RWPE1 (cell line): Measurements from ENCODE around the gene MLN.
"Not testable (repeated sequence)": the region's sequence is repeated elsewhere in the genome, so short reads cannot be mapped to it uniquely, and the experiment has no call there.

Experiments used
- CTCF ChIA-PET: fragments of 350-600 bp; sonication (Branson Sonifier 250); formaldehyde crosslinking; extraction: SDS; loops from one replicate; lab custom pipeline; 2021; lab: Yijun Ruan, JAX
- POLR2A ChIA-PET: fragments of 400-600 bp; formaldehyde crosslinking; extraction: SDS; loops from one replicate; lab custom pipeline; 2020; ENCODE audit warnings: antibody characterized with exemption; ENCODE audit not compliant: low non-redundant PET; lab: Yijun Ruan, JAX
- DNase-seq: peaks from one replicate; pipeline ENCODE4 v3.0.0; 2012; ENCODE audit warnings: low spot score
- H3K27ac ChIP-seq: fragments of 450-650 bp; 2 replicates; pipeline ENCODE4 v1.5.1; 2017
- CTCF ChIP-seq: fragments of 450-650 bp; conservative IDR thresholded peaks from 2 replicates; pipeline ENCODE4 v1.5.1; 2017; ENCODE audit warnings: low read depth, mild to moderate bottlenecking

The MLN gene

GRCh38 chr6:33837971-33838665, 34.3 kb upstream of the MLN start:
- CTCF ChIA-PET = interaction anchor here (1.1 kb wide), 1 partner anchor 70 kb away, joined by 4 read pairs; no protein-coding TSS in a partner anchor
- TF ChIP-seq CTCF = no peak
- peak overlapping the region; percentile 95 for H3K27ac ChIP-seq
- peak; percentile 62 for DNase-seq
- POLR2A ChIA-PET = no interaction called here

GRCh38 chr6:33836806-33837469, 33.1 kb upstream of the MLN start:
- TF ChIP-seq CTCF = no peak
- CTCF ChIA-PET = no interaction called here

GRCh38 chr6:33834401-33835392, 30.9 kb upstream of the MLN start:
- no peak for TF ChIP-seq CTCF
- H3K27ac ChIP-seq = peak overlapping the region; percentile 75
- POLR2A ChIA-PET = no interaction called here
- peak; percentile 69 for DNase-seq
- CTCF ChIA-PET = interaction anchor here (0.6 to 1.6 kb wide), 5 partner anchors 63 to 193 kb away, joined by 3 to 5 read pairs (median 3); no protein-coding TSS in a partner anchor

More at GRCh38 chr6:33836806-33837469, 33.1 kb upstream of the MLN start:
- H3K27ac ChIP-seq = peak overlapping the region; percentile 95; the same call in 1 of the 2 replicates
- POLR2A ChIA-PET = no interaction called here
- no peak for DNase-seq

DNA sequence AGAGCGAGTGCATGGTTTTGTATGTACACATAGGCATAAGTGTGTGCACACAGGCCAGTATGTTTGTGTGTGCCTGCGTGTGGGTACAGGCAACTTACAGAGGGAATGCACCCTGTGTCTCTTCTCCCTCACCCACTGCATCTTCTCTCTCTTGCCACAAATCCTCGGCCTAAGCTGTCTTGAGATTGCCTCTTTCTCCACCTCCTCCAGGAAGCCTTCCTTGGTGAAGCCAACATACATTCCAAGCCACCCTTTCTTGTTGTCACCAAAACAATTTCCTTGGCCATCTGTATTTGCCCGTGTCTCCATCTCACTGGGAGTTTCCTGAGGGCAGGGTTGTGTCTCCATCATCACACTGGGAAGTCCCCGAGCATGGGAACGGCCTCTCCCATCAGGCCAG, 29.8 kb upstream of the MLN start:
- peak overlapping the region; percentile 75 for H3K27ac ChIP-seq
- POLR2A ChIA-PET = no interaction called here
- no peak for TF ChIP-seq CTCF
- DNase-seq = no peak
- CTCF ChIA-PET = interaction anchor here (0.5 to 1.0 kb wide), 2 partner anchors 62 to 514 kb away, joined by 3 to 4 read pairs; no protein-coding TSS in a partner anchor

DNA sequence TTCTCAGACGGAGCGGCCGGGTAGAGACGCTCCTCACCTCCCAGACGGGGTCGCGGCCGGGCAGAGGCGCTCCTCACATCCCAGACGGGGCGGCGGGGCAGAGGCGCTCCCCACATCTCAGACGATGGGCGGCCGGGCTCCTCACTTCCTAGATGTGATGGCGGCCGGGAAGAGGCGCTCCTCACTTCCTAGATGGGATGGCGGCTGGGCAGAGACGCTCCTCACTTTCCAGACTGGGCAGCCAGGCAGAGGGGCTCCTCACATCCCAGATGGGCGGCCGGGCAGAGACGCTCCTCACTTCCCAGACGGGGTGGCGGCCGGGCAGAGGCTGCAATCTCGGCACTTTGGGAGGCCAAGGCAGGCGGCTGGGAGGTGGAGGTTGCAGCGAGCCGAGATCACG, 29.0 kb upstream of the MLN start:
- POLR2A ChIA-PET, H3K27ac ChIP-seq, DNase-seq, CTCF ChIA-PET: not testable (repeated sequence)

- DNase-seq, H3K27ac ChIP-seq, CTCF ChIA-PET: not testable (repeated sequence)
- POLR2A ChIA-PET = interaction anchor here (0.6 kb wide), 1 partner anchor 44 kb away, joined by 11 read pairs; no protein-coding TSS in a partner anchor
Observed at GRCh38 chr6:33831725-33832124, 27.9 kb upstream of the MLN start.
